HEK293T (cell line): ENCODE data around the gene HNRNPA0.

ENCODE experiments used
- BHLHE40 ChIP-seq: fragments of 450-650 bp; IDR thresholded peaks from 2 replicates; pipeline ENCODE4 v1.6.1; 2016; ENCODE audit warnings: mild to moderate bottlenecking, moderate library complexity, borderline replicate concordance
- HDGF ChIP-seq: fragments of 450-650 bp; IDR thresholded peaks from 2 replicates; pipeline ENCODE4 v1.6.1; 2017; ENCODE audit warnings: antibody characterized with exemption, borderline replicate concordance
- PKNOX1 ChIP-seq: fragments of 450-650 bp; IDR thresholded peaks from 2 replicates; pipeline ENCODE4 v1.6.1; 2016

DNA sequence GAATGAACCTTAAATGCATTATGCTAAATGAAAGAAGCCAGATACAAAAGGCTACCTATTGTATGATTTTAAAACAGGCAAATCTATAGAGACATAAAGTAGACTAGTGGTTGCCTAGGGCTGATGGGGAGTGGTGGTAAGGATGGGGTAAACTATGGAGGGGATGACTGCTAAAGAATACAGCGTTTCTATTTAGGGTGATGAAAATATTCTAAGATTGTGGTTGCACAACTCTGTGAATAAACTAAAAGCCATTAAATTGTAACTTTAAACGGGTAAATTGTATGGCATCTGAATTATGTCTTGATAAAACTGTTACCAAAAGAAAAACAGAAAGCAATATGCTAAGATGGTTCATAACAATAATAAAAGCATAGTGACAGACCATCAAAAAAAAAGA is 39.7 kb downstream of the HNRNPA0 start:
- TF ChIP-seq HDGF (no peak), PKNOX1 (no peak), BHLHE40 (no peak)
